Neutrophil (primary cell): Measurements from ENCODE around the gene RASA2.

Experiments
- H3K27ac ChIP-seq: fragments of 200-600 bp; sonication (generic); 2 replicates; pipeline ENCODE4 v1.5.1; 2016; ENCODE audit warnings: mild to moderate bottlenecking, moderate library complexity
- H3K27me3 ChIP-seq: fragments of 200-600 bp; sonication (generic); 2 replicates; pipeline ENCODE4 v1.6.0; 2016; ENCODE audit warnings: mild to moderate bottlenecking
- H3K36me3 ChIP-seq: fragments of 200-600 bp; sonication (generic); 2 replicates; pipeline ENCODE4 v1.5.1; 2017
- H3K4me1 ChIP-seq, 2 experiments: fragments of 200-600 bp in 1 of 2; sonication (generic) in 1 of 2; 1 replicate in 1 of 2; 2 replicates in 1 of 2; pipeline versions ENCODE4 v1.5.1 to v1.6.1; 2013 to 2016; ENCODE audit warnings: low read depth in 1 of 2, low read length in 1 of 2, mild to moderate bottlenecking in 1 of 2, moderate library complexity in 1 of 2; ENCODE audit not compliant: control insufficient read depth in 1 of 2, insufficient read depth in 1 of 2
- H3K4me3 ChIP-seq, 2 experiments: fragments of 200-600 bp in 1 of 2; sonication (generic) in 1 of 2; 1 replicate in 1 of 2; 2 replicates in 1 of 2; pipeline ENCODE4 v1.5.1; 2013 to 2016; ENCODE audit warnings: low read depth in 1 of 2, low read length in 1 of 2, mild to moderate bottlenecking in 1 of 2, moderate library complexity in 1 of 2
- H3K9me3 ChIP-seq: fragments of 200-600 bp; sonication (generic); 2 replicates; pipeline ENCODE4 v1.5.1; 2016
- TF ChIP-seq, protein P1 (sequence below): fragments of 200-600 bp; sonication (generic); IDR thresholded peaks from 2 replicates; pipeline ENCODE4 v1.5.1; 2016; ENCODE audit warnings: antibody characterized with exemption

Gene RASA2

DNA sequence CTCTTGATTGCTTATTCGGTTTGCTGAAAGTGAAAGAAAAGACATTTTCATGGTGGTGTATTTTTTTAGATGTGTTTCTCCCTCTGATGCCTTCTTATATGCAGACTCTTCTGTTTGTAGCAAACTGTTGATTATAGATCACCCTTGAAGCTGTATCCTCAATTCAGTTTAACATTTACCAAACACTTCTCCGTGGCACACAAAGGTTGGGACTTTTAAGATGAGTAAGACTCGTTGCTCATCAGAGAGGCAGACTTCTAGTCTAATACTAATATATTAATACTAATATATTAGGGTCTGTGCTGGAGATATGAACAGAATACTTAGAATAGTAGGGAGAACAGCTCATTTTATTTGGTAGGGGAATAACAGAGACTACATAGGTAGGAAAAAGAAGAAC, 32.8 kb downstream of the RASA2 start:
- TF ChIP-seq, protein P1, sequence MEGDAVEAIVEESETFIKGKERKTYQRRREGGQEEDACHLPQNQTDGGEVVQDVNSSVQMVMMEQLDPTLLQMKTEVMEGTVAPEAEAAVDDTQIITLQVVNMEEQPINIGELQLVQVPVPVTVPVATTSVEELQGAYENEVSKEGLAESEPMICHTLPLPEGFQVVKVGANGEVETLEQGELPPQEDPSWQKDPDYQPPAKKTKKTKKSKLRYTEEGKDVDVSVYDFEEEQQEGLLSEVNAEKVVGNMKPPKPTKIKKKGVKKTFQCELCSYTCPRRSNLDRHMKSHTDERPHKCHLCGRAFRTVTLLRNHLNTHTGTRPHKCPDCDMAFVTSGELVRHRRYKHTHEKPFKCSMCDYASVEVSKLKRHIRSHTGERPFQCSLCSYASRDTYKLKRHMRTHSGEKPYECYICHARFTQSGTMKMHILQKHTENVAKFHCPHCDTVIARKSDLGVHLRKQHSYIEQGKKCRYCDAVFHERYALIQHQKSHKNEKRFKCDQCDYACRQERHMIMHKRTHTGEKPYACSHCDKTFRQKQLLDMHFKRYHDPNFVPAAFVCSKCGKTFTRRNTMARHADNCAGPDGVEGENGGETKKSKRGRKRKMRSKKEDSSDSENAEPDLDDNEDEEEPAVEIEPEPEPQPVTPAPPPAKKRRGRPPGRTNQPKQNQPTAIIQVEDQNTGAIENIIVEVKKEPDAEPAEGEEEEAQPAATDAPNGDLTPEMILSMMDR, result no peak
- peaks cover under 1% of the 10 kb centered on the region in 2 experiments for H3K4me1 ChIP-seq
- peaks cover 72% of the 10 kb centered on the region for H3K36me3 ChIP-seq
- H3K4me3 ChIP-seq, result no peak overlapping the region
- H3K9me3 ChIP-seq, result no peaks in the 10 kb centered on the region
- H3K27me3 ChIP-seq, result no peaks in the 10 kb centered on the region
- no peak overlapping the region for H3K27ac ChIP-seq

DNA sequence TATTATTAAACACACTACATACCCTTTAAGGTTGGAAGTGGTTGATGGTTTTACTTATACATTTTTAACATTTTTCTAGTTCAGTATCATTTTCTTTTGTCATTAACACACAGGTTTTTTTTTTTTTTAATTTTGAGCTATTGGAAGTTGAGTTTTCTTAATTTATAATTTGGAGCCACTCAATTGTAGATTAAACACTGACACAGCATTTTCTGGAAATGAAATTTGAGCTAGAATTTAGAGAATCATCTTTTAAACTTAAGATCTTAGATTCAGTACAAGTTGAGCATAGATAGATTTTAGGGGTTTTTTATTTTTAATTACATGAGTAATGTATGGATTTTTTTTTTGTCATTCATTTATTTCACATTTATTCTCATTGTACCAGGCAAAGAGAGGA, 35.0 kb downstream of the RASA2 start:
- no peaks in the 10 kb centered on the region for H3K9me3 ChIP-seq
- H3K36me3 ChIP-seq, result peaks cover 59% of the 10 kb centered on the region
- TF ChIP-seq, protein P1, result no peak
- no peak overlapping the region for H3K4me3 ChIP-seq
- no peak overlapping the region for H3K27ac ChIP-seq
- H3K4me1 ChIP-seq, result peaks cover 10 to 14% of the 10 kb centered on the region in 2 experiments
- no peaks in the 10 kb centered on the region for H3K27me3 ChIP-seq

DNA sequence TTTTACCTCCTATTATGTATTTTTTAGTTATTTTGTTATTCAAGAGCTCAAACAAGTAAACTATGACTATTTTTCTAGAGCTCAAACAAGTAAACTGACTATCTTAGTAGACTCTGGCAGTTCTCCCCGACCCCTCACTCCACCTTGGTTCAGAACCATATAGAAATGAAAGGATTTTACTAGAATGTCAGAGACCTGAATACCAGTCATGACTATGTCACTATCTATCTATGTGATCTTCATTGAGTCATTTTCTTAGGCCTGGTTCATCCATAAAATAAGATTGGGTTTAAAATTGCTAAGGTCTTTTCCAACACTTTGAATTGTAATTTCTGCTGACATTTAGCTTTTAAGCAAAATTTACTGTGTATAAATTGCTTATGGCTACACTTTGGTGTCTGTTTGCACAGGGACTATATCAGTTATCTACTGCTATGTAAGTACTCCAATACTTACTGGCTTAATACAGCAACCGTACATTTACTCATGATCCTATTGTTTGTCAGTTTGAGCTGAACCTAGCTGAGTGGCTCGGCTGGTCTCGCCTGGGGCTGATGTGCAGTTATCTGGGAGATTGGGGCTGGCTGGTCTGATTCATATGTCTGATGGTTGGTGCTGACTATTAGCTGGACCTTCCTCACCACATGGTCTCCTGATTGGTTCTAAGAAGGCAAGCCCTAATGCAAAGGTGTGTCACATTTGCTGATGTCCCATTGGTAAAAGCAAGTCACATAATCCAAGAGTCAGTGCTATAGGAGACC, 37.0 kb downstream of the RASA2 start:
- Histone ChIP-seq H3K4me1 (peaks cover 10 to 22% of the 10 kb centered on the region in 2 experiments), H3K9me3 (no peaks in the 10 kb centered on the region), H3K27me3 (no peaks in the 10 kb centered on the region), H3K4me3 (no peak overlapping the region), H3K27ac (no peak overlapping the region), H3K36me3 (peaks cover 43% of the 10 kb centered on the region)
- TF ChIP-seq, protein P1, result no peak

DNA sequence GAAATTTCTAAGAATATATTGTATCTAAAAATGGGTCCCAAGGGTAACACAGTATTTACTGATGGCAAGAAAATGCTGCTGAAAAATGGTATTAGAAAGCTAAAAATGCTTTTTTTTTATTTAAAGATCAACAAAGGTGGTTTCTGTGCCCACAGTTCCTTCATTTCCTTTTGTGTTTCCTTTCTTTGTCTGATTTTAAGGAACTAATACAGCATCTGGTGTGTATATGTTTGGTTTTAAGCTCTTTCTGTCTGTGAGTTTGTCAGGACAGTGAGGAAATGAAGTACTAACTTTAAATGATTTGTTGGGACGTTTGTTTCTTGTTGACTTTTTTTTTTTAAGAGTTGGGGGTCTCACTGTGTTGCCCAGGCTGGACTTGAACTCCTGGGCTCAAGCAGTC, 38.2 kb downstream of the RASA2 start:
- peaks cover 10 to 32% of the 10 kb centered on the region in 2 experiments for H3K4me1 ChIP-seq
- H3K9me3 ChIP-seq, result no peaks in the 10 kb centered on the region
- peak overlapping the region; percentile 67 for H3K27ac ChIP-seq
- H3K36me3 ChIP-seq, result peaks cover 35% of the 10 kb centered on the region
- TF ChIP-seq, protein P1, result no peak
- H3K27me3 ChIP-seq, result no peaks in the 10 kb centered on the region
- H3K4me3 ChIP-seq, result no peak overlapping the region

DNA sequence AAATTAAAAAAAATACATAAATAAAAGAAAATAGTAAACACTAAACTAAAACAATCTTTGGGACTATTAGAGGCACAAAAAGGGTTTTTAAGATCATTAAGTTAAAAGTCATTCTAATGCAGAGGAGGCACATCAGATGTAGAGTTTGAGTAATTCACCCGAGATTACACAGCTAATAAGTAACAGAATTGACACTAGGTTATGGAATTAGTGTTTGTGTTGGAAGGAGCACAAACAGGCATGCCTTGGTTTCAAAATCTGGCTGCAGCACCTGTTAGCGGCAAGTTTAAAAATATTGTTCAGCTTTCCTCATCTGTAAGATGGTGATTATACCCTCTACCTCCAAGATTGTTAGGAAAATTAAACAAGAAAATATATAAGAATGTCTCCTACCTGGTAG, 39.0 kb downstream of the RASA2 start:
- Histone ChIP-seq H3K27ac (no peak overlapping the region), H3K4me3 (no peak overlapping the region), H3K4me1 (peaks cover 18 to 39% of the 10 kb centered on the region in 2 experiments), H3K27me3 (no peaks in the 10 kb centered on the region), H3K36me3 (peaks cover 26% of the 10 kb centered on the region), H3K9me3 (no peaks in the 10 kb centered on the region)
- TF ChIP-seq, protein P1, result no peak
